Activated T-helper 9 cell treated with anti-CD3 and anti-CD28 coated beads, Interleukin-2, amount 50 U/mL, for 16 hours (primary cell): ENCODE measurements around the gene VWA8.
"Not testable (repeated sequence)": the region's sequence is repeated elsewhere in the genome, so short reads cannot be mapped to it uniquely, and the experiment has no call there.

Experiments used
- DNase-seq: peaks from one replicate; pipeline ENCODE4 v3.0.0-alpha.2; 2020; ENCODE audit warnings: low read depth

The VWA8 gene

DNA sequence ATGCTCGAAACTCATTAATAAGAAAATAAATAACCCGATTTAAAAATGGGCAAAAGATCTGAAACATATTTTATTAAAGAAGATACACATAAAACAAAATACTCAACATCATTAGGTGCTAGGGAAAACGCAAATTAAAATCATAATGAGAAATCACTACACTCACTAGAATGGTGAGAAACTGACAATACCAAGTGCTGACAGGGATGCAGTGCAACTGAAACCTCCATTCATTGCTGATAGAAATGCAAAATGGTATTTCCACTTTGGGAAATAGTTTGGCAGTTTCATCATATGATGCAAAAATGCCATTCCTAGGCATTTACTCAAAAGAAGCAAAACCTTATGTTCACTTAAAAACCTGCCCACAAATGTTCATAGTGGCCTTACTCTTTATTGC, 278.1 kb downstream of the VWA8 start:
- no peak for DNase-seq

DNA sequence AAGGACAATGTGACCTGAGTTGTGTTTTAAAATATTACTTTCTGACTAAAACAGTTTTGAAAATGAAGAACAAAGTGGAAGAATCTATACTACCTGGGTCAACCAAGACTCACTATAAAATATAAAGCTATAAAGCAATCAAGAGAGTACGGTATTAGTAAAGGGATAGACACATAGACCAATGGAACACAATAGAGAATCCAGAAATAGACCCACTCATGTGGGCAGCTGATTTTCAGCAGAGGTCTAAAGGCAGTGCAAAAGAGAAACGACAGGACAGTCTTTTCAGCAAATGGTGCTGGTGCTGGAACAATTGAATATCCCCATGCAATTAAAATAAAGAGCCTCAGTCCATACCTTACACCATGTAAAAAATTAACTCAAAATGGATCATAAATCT, 278.9 kb downstream of the VWA8 start:
- DNase-seq, result no peak

DNA sequence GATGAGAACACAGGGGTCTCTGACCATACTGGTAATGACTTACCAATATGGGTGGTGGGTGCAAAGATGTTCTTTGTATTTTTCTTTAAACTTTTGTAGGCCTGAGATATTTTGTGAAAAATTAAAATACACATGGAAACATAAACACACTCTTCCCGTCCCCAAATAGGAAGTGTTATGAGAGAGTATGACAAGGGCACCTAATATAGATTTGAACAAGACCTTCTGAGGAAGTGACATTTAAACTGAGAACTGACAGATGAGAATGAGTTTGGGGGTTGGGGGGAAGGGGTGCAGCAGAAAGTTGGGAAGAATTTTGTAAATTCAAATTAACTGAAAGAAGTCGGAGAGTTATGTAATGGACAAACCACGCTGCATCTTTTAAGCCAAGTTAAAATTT, 279.3 kb downstream of the VWA8 start:
- DNase-seq, result no peak

DNA sequence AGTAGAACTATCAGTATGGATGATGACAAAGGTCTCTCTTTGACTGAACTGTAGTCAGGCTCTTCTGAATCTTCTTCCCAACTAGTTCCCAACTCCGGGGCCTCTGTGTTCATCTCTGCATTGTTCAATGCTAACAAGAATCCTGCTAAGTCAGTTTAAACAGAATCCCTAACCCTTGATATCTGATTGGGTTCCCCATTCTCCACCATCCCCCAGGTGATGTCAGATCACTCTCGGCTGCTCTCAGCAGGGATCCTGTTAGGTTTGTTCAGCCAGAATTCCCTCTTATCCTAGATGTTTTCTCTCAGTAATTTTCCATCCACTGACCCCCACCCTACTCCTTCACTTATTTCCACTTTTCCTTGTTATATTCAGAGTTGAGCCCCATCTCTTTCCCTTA, 280.0 kb downstream of the VWA8 start:
- DNase-seq, result no peak

DNA sequence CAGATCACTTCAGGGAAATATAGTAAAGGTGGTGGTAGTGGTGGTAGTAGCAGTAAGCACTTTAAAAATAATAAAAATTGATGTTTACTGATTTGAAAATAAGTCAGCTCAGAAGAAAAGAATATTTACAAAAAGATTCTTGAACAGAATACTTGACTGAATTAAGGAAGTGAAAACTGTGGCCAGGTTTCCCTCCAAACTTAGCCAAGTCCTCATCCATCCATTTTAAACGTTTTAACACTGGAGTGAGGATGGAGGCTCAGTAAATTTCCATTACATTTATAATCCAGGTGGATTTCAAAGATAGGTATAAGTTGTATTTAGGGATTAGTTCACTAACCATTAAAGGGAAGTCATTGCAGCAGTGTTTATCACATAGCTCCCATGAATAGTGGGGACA, 282.1 kb downstream of the VWA8 start:
- no peak for DNase-seq

DNA sequence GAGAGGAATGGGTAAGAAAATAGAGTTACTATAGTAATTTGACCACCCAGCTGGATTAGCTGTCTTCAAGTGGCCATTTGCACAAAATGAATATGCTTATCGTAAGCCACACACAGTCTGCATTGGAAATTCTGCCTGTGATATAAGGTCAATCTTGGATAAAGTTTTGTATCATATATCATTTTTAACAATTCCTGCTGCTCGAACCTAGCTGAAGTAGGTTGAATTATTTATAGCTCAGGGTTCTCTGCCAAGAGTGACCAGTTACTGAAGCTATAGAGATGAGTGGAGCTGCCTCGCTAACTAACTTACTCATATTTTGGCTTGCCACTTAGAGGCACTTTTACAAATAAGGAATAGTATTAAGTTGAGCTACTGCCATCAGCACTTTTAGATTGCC, 282.7 kb downstream of the VWA8 start:
- no peak for DNase-seq

DNA sequence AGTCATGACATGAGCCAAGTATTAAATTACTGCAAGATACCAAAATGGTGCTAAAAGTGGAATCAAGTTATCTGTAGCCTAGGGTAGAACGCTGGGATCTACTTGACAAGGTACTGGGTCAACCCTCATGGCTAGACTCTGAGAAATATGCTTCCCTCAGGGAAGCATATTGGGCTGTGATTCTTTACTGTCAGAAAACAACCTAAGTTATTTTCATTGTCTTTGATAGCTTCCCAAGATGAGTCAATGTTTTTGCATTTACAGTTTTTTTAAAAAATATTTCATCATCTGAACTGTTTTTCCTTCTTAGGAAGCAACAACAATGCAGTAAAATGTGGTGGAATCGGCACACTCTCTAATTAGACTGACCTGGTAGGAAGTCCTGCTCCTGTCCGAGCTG, 285.6 kb downstream of the VWA8 start:
- no peak for DNase-seq

DNA sequence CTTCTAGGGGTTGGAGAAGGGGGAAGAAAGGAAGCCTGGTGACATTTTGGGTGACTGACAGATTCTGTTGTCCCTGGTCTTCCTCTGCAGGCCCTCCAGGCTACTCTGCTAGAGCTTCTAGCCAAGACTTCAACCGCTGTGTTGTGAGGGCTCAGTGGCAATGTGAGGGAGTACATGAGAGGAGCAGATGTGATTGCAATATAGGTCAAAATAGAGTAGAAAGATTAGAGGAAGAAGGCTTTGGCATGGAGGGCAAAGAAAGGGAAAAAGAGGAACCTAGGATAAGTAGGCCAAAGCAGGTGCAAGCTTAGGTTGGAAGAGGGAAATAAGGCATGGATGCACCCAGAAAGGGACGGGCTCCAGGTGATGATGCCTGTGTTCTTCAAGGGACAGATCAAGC, 286.7 kb downstream of the VWA8 start:
- no peak for DNase-seq

DNA sequence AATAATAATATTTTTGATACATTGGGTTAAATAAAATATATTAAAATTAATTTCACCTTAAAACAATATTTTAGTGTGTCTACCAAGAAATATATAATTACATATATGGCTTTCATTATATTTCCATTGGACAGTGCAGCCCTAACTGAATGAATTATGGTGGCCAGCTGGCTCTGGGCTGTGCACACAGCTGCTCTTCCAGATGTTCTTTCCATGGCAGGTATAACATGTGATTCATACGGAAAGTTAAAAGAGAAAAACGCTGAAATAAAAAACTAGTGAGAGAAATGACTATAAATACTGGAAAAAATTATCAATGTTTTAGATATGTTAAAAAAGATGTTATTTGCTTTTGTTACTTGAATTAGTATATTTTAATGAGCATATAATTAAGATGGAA, 287.3 kb downstream of the VWA8 start:
- no peak for DNase-seq

DNA sequence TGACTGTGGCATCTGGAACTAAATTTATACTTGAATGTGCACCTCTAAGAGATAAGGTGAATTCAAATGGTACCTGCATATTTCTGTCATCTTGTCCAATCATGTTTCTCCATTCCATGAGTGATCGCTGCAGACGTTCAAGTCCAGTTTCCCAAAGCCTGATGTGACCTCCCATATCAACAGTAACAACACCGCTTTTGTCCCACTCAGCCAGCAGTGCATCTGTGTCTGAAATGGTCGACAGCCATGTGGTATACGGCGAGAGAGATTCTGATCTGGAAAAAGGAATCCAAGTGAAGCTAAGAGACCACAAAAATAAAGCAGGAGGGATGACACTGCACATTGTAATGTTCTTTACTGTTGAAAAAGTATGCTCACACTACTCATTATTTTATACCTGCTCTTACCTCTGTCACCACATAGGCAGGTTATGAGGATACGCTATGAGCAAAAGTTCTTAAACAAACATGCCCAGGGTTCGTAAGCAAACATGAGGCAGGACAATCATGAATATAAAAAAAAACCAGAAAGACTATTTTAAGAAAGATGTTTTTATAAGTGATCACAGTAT, 290.0 kb downstream of the VWA8 start:
- no peak for DNase-seq

DNA sequence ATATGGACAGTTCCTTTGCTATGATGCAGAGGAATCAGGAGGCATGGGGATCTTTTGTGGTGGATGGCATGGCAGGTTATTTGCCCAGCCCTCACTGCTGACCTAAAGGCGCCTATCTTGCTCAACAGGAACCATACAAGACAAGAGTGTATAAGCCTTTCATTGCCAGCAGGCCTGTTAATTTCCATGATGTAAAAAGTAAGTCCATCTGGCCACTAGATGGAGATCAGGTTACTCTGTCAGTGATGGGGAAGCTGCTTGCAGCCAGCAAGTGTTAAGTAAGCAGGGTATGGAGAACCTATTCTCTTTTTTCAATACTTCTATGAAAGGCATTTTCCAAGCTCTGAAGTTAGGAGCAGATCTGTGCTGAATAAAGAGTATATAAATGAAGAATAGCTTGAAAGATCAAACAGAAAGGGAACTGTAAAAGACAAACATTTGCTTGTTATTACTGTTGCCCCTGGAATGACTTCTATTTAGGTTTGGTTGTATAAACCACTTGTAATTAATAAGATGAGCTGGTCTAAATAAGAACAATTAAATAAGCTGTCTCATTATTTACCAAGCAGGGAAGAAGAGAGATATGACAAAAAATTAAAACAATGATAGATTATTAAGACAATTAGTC, 292.7 kb downstream of the VWA8 start:
- no peak for DNase-seq

DNA sequence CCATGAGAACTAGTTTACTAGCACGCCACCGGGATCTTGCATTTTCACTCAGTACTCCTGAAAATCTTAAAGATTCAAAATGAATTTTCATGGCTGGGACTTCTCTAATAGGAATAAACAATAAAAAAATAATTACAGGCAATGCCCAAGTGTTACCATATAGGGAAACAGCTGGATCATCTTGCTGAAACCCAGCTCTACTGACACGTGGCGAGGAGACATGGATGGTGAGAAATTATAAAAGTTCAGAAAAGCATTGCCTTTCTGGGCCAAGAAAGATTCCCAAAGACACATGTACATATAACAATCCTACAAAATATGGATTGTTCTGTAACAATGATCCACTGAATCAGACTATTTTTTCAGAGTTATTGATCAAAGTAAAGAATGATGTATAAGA, 294.3 kb downstream of the VWA8 start:
- no peak for DNase-seq

DNA sequence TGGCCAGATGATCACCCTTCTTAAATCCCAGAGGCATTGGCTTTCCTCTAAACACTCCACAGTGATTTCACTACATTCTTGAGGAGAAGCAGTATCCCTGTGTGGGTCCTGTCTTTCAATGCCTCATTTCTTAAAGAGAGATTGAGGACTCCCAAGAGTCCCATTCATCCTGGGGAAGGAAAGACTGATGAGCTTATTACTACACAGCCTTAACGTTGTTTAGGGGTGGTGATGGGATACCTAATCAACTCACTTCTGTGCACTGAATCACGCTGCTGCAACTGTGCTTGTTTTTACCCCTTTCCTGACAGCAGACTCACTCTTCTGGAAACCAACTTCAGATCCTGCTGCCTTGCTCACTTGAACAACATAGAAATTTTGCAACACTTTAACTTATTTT, 300.5 kb downstream of the VWA8 start:
- no peak for DNase-seq

DNA sequence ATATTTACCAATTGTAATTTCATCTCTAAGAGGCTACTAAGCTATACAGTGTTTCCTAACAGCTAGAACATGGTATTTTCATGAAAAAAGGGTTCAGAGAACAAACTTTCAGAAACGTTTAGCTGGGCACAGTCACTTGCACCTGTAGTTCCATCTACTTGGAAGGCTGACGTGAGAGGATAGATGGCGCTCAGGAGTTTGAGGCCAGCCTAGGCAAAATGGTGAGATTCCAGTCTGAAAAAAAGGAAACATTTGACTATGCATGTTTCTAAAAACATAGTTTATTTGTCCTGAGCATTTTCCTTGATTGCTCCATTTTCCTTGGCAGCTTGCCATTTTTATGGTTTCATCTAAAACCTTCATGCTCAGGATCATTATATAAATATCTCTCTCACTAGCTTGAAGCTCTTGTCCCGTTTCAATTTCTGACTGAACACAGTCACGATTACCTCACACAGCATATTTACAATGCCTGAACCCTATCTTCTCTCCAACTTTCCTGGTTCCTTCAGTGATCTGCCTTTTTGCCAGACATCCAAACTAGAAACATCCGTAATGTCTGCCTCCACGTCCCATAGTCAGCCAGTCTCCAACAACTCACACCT, 302.8 kb downstream of the VWA8 start:
- no peak for DNase-seq

DNA sequence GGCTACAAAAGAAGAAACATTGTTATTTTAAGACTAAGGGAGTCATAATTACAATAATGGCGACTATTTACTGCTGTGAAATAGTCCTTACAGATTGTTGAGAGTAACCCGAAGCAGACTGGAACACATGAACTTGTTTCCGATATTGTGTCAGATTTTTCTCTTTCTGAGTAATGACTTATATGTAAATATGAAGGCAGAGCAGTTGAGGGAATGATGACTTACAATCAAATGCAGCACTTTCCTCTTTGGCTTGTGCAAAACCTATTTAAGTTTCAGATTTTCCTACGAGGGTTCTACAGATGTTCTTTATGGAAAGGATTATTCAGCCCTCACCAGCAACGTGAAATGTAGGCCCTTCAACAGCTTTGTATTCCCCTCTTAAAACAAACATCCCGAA, 304.9 kb downstream of the VWA8 start:
- DNase-seq, result no peak

DNA sequence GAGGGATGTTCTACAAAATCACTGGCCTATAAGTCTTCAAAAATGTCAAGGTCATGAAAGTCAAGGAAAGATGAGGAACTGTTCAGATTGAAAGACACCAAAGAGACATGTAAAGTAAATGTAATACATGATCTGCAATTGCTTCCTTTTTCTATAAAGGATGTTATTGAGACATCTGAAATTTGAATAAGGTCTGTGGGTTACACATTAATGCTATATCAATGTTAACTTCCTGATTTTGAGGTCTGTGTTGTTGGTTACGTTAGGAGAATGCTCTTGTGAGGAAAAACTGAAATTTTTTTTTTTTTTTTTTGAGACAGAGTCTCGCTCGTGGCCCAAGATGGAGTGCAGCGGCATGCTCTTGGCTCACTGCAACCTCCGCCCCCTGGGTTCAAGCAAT, 306.1 kb downstream of the VWA8 start:
- no peak for DNase-seq

DNA sequence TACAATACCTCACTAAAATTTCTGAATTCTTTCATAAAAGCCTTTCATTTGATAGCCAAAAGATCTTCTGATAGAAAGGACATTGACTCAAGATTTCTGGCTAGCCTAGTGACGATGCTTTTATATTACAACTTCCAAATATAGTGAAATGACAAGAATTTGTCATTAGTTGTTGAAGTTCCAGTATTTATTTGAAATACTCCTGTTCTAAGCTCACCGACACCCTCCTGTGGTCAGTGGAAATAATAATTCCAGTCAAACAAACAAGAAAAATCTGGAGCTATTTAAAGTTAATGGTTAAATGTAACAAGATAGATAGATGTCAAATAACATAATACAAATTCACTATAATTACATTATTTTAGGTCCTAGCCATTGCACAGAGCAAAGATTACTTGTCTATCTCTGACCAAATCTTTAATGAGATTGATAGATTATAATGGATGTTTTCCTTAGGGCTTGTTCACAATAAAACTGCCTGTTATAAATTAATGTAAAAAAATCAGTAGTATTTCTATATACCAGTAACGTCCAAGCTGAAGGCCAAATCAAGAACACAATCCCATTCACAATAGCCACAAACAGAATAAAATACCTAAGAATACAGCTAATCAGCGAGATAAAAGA, 308.1 kb downstream of the VWA8 start:
- DNase-seq, result no peak

DNA sequence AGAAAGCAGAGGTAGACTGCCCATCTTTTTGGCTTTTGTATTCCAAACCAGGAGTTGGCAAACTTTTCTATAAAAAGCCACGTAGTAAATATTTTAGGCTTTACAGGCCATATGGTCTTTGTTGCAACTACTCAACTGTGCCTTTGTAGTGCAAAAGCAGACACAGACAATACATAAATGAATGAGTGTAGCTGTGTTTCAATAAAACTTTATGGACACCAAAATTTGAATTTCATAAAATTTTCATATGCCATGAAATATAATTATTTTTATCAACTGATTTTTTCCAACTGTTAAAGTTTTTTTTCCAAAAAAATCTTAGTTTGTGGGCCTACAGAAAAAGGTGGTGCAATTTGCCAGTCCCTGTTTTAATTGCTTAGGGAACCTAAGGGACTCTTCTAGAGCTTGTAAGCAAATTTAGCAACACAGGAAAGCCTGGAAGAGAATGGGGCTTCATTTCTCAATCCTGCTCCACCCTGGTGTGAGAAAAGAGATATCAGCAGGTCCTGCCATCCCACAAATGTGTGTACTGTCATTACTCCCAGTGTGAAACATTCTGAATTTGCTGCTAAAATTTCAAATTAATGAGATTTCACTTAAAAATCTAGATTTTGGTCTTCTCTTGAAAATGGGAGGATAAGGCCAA, 309.4 kb downstream of the VWA8 start:
- DNase-seq, result no peak

DNA sequence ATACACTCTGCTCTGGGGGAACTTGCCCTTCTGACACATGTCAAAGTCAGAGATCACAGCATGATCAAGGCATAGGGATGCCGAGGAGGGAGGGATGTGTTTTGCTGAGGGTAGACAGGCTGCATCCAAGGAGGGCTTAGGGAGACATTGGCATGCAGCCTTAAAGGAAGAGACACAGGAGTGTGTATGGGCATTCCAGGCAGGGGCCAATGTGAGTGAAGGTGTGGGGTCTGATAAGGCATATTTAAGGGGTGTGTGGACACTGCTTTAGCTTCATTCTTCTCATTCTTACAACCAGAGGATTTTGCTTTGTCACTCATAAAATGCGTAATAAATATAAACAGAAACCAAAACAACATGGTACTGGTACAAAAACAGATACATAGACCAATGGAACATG, 310.2 kb downstream of the VWA8 start:
- DNase-seq, result no peak

DNA sequence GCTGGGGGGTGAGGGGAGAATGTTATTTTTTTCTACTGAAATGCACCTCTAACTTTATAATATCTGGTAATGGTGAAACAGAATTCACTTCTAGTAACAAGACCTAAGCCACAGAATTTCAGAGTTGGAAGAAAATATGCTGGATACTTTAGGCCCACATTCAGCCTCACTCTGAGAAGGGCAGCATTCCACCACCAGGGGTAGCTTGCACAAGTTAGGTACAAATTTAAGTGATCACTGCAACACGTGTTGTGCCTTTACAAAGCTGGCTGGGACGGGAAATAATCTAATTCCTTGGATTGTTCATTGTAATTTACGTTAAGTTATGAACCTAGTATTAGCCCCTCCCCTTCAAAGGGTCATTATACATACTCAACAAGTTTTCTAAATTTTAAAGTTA, 311.2 kb downstream of the VWA8 start:
- no peak for DNase-seq

DNA sequence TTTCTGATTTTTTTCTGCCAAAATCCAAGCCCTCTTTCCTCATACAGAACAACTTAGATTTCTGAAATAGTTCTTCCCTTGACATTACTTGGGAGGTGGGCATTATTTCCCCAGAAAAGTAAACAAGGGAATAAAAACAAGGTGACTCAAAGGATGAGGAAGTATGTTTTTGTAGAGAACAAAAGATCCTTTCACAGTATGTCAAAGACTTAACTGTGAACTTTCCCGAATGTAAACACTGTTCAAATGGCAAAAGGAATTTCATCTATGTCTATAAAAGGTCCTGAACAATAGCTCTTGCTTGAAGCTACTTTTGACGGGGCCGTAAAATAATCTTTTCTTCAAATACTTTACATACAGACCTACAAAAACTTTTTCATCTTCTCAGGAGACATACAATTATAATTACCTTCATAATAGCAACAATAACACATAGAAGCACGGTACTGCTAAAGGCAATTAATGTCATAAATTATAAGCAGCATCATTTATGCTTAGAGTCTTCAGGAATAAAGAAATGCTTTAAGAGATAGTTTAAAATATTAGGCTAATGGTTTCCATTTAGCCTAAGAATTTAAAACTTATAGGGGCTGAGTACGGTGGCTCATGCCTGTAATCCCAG, 312.5 kb downstream of the VWA8 start:
- no peak for DNase-seq

DNA sequence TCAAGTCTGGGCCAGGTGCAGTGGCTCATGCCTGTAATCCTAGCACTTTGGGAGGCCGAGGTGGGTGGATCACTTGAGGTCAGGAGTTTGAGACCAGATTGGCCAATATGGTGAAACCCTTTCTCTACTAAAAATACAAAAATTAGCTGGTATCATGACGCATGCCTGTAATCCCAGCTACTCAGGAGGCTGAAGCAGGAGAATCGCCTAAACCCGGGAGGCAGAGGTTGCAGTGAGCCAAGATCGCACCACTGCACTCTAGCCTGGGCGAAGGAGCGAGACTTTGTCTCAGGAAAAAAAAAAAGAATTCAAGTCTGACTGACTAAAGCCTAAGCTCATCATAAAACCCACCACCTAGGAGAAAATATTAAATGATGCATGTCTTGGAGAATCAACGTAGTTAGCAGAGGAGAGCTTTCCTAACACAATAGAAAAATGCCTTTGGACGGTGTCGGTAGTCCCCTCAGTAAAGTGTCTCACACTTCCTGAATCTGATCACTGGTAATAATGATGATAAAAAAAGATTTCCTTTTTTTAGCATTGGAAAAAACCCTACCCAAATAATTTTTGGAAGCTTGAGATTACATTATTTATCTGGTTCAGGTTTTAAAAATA, 313.1 kb downstream of the VWA8 start:
- not testable (repeated sequence) for DNase-seq
